ENCODE data around the gene CYP1B1. TPM values are rescaled to one million over a fixed set of nuclear protein-coding genes. Genes with fewer than 3 reads are reported as not detected.

The CYP1B1 gene
- 53.8 and 56.9 TPM in 2 replicates for total RNA-seq

DNA sequence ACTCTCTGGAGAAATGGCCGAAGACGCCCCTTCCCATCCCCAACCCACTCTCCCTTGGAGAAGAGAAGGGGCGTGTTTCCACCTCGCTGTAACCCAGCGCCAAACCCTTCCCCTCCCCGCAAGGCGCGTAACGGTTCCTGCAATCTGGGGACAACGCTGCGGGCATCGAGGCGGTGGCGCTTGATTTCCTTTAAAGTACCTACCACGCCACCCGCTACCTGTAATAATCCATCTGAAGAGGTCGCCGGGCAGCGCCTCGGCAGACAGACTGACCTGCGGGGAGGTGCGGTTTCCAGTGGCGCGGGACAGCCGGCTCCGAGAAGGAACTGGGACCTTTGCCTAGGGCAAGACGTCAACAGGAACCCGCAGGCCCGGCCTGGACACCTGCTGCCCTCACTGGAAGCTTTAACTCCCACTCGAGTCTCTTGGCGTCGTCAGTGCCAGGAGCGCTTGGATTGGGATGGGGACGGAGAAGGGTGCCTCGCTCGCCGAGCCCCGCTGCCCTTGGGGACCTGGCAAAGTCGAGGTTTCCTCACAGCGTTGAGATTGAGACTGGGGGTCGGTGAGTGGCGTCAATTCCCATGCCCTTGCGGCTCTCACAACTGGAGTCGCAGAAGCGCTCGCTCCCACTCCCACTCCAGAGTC is at the start of gene CYP1B1:
CYP1B1 (minus strand) TSS at position 645 of the 645 bp plus-strand sequence. CDS start 763 bp downstream, outside the sequence.

Other genes with a start within 250 kb of the CYP1B1 start
- gene RMDN2, start 150.9 kb downstream of the CYP1B1 start, total RNA-seq = 3.7 and 4.1 TPM in 2 replicates